GM18517 (cell line): ENCODE results near the gene CD59.
"Not testable (repeated sequence)": the region's sequence is repeated elsewhere in the genome, so short reads cannot be mapped to it uniquely, and the experiment has no call there.

Experiments used
- ATAC-seq: cut with Tn5 transposase; IDR thresholded peaks from one replicate; pipeline ENCODE4 v1.9.1; 2021; ENCODE audit warnings: mild to moderate bottlenecking, moderate library complexity; ENCODE audit not compliant: unreplicated experiment

Gene CD59

DNA sequence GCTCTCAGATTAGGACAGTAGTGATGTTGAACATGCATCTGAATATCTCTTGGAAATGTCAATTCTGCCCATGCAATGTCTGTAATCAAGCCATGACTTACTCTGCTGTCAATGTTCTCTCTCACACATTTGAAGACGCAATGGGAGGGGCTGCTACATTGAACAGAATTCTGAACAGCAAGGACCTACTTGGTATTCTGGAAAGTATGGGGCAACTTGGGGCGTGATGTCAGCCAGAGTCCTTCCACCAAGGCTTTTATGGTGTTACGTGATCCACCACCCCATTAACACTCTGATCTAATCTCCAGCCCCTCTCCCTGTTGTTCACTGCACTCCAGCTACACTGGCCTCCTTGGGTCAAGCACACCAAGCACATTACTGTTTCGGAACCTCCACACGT is 7.1 kb upstream of the CD59 start:
- no peak for ATAC-seq

DNA sequence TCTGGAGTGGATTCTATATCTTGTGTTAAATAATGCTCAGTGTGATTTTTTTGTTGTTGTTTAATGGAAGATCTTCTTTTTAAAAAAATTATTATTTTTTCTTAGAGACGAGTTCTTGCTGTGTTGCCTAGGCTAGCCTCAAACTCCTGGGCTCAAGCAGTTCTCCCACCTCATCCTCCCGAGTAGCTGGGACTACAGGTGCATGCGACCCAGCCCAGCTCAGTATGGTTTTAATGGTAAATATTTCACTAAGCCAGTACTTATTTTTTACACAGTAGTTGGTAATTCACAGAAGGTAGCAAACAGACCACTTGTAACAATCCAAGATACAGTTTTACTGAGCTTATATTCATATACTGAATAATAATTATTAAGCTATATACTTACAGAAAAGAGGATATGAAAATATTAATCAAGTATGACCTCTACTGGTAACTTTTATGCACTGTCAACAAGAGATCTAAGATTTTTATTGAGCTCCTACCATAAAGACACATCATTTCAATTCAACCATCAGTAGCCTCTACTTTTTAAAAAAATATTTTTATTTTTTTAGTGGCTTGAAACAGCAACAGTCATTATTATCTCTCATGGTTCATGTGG is 6.1 kb upstream of the CD59 start:
- ATAC-seq, result no peak

DNA sequence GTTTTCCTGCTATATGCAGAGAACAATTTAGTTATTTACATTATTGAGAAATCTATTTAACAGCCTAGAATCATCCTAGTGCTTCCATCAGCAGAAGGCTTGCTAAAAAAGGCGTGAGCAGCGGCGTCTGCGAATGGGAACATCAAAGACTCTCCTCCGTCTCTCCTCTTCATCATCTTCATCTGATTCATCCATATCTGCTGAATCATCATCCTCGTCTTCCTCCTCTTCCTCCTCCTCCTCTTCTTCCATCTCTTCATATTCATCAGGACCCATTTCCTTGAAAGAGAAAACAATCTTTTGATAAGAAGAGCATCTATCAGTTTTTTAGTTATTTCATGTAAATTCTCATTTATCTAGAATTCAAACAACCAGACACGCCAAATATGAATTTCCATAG is 5.6 kb upstream of the CD59 start:
- ATAC-seq, result no peak

DNA sequence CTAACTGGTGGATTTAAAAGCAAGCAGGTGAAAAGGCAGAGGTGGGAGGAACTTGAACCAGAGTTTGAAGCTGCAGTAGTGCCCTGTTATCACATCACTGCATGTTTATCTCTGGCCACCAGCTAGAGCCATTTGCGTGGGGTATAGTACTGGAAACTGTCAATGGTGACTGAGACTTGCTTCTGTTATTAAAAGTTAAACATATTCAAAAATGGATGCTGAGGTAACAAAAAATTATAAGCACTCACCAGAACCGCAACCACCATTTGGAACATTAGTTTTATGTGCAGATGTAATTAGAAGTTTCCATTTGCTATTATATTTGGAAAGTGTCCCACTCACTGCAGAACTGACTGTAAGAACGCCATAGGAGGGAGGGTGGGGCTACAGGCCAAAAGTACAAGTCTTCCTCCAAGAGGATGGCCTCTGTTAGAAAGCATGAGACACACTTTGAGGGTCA is 1.2 kb upstream of the CD59 start:
- ATAC-seq, result no peak

DNA sequence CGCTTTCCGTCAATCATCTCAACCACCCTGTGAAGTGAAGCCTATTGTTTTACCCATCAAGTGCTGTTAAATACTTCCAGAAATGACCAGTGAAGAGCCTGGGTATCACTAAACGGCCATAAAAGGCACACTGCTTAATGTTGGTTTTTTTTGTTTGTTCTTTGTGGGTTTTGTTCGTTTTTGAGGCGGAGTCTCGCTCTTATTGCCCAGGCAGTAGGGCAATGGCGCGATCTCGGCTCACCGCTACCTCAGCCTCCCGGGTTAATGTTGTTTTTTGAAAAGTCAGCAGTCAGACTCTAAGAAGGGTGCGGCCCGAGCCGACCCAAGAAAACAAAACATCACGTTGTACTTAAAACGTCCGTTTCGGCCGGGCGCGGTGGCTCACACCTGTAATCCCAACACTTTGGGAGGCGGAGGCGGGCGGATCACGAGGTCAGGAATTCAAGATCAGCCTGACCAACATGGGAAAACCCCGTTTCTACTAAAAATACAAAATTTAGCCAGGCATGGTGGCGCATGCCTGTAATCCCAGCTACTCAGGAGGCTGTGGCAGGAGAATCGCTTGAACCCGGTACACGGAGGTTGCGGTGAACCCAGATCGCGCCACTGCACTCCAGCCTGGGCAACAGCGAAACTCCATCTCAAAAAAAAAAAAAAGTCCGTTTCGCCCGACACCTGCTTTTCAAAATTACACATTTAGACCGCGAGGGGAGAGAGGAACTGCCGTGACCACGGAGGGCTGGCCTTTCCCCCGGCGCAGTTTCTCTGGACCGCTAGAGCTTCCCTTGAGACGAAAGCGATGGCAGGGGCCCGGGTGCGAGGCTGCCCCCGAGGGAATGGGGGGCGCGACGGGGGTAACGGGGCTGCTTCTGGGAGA is 714 bp downstream of the CD59 start:
- peak; percentile 54 for ATAC-seq

DNA sequence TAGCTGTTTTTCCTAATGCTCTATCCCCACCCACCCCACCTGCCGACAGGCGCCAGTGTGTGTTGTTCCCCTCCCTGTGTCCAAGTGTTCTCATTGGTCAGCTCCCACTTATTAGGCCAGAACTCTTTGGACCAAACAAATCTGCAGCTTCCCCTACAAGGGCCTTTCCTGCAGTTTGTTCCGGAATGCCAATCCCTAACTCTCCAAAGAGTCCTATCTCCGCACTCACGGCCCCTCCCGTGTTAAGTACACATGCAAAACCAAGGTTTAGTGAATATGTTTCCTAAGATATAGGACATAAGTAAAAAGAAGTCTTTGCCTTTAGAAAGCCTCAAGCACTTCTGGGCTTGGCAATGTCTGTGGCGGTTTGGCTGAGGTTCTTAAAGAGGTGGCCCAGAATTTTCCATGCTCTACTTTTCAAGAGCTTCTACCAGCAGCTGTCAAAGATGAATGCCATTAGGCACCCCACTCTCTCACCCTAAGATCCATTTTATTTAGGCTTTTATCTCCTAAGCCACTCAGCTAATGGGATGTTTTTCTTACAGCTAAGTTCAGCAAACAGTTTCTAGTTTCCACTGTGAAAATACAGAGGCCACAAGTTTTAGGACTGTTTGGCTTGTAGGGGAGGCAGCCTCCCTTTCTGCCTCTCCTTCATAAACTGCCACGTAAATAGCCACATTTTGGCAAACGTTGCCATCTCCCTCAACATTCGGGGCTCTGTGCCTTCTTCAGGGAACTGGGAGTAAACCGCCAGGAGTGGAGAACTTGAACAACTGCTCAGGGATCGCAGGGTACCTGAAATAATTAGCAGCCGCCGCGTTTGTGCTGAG is 1.6 kb downstream of the CD59 start:
- no peak for ATAC-seq

DNA sequence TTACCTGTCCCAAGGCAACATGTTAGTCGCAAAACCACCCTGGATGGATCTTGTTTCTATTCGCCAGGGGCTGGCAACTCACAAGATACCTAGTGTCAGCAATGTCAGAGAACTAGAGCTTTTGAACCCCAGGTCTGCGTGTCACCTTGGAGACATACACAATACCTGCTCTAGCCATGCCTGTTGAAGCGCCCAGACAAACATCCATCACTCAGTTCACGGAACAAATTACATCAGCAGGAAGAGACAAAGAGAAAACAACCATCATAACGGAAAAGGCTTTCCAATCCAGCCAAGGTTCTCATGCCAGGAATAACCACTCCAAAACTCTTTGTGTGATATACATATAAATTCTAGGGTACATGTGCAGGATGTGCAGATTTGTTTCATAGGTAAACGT is 2.2 kb downstream of the CD59 start:
- no peak for ATAC-seq

DNA sequence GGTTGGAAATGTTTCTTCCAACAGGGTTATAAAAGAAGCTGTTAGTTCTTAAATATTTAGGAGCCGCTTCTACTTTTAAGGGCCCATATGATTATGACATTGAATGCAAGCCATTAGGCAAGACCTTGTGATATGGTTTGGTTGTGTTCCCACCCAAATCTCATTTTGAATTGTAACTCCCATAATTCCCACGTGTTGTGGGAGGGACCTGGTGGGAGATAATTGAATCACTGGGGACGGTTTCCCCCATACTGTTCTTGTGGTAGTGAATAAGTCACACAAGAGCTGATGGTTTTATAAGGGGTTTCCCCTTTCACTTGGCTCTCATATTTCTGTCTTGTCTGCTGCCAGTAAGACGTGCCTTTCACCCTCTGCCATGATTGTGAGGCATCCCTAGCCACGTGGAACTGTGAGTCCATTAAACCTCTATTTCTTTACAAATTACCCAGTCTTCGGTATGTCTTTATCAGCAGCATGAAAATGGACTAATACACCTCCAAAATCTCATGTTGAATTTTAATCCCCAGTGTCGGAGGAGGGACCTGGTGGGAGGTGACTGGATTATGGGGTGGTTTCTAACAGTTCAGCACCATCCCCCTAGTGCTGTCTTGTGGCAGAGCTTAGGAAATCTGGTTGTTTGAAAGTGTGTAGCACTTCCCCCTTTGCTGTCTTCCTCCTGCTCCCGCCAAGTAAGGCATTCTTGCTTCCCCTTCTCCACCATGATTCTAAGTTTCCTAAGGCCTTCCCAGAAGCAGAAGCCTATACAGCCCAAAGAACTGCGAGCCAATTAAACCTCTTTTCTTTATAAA is 4.3 kb downstream of the CD59 start:
- ATAC-seq, result no peak

DNA sequence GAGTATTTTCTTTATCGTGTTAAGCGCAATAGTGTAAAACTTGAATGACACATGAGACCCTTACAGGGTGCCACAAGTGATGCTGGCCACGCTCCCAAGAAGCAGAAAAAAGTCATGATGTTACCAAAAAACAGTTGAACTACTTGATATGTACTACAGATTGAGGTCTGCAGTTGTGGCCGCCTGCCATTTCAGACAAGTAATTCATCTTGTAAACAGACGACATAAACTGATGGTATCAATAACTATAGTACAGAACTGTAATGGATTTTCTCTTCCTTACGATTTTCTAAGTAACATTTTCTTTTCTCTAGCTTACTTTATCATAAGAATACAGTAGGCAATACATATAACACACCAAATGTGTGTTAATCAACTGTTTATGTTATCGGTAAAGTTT is 5.5 kb downstream of the CD59 start:
- ATAC-seq, result no peak

DNA sequence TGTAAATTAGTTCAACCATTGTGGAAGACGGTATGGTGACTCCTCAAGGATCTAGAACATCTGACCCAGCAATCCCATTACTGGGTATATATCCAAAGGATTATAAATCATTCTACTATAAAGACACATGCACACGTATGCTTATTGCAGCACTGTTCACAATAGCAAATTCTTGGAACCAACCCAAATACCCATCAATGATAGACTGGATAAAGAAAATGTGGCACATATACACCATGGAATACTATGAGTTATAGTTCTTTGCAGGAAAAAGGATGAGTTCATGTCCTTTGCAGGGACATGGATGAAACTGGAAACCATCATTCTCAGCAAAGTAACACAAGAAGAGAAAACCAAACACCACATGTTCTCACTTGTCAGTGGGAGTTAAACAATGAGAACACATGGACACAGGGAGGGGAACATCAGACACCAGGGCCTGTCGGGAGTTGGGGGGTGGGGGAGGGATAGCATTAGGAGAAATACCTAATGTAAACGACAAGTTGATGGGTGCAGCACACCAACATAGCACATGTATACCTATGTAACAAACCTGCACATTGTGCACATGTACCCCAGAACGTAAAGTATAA is 7.1 kb downstream of the CD59 start:
- ATAC-seq, result not testable (repeated sequence)

DNA sequence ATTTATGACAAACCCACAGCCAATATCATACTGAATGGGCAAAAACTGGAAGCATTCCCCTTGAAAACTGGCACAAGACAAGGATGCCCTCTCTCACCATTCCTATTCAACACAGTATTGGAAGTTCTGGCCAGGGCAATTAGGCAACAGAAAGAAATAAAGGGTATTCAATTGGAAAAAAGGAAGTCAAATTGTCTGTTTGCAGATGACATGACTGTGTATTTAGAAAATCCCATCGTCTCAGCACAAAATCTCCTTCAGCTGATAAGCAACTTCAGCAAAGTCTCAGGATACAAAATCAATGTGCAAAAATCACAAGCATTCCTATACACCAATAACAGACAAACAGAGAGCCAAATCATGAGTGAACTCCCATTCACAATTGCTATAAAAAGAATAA is 8.7 kb downstream of the CD59 start:
- not testable (repeated sequence) for ATAC-seq

DNA sequence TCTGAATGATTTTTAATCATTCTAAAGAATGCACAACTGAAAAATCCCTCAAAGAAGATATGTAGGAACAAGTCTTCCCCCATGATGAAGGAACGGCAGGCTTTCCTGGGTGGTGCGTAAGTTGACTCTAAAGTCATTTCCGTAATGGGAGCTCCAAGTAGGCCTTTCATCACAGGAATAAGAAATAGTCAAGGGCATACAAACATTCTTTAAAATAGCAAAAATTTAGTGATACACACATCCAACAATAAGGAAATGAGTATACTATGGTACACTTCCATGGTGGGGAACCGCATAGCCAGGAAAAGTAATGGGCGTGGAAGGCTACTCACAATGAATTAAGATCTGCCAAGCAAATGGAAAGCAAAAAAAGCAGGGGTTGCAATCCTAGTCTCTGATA is 10.7 kb downstream of the CD59 start:
- no peak for ATAC-seq

DNA sequence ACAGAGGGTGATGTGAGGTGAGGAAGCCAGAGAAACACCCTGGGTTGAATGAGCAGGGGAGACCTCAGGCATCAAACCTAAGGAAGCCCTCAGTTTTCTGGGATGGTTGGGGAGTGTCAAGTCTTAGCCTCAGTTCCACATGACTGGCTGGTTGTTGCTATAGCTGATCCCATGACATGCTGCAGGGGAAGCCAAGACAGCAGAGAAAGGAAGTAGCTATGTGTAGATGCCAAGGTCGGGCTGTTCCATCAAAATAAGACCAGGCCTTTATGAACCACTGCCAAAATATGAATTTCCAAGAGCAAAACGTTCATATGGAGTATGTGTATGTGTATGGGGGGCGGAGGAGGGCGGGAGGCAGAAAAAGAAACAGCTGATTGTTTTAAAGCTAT is 11.6 kb downstream of the CD59 start:
- no peak for ATAC-seq

DNA sequence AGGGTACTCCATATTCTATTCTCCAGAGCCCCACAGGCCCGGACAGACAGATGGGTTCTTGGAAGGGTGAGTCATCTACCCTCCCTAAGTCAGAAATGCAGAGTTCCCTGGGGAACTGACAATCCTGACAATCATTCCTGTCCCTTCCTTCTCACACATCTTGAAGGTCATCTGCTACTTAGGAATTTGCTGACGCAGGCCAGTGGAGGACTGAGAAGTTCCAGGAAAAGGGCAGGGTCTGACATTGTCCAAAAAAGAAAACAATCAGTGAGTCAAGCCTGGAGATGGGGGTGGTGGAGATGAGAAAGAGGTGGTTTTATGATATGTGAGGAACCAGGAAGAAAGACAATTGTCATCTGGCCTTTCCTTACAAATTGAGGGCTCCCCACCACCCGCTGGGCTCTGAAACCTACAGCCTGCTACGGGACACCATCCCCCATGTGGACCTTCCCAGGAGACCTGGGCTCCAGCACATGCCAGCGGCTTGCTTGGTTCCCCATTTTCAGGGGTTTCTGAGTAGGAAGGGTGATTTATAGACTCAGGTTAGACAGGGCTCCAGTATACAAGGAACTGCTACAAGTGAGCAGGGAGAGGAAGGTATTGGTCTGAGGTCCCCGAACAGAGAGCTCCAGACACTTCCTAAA is 12.9 kb downstream of the CD59 start:
- ATAC-seq, result no peak

DNA sequence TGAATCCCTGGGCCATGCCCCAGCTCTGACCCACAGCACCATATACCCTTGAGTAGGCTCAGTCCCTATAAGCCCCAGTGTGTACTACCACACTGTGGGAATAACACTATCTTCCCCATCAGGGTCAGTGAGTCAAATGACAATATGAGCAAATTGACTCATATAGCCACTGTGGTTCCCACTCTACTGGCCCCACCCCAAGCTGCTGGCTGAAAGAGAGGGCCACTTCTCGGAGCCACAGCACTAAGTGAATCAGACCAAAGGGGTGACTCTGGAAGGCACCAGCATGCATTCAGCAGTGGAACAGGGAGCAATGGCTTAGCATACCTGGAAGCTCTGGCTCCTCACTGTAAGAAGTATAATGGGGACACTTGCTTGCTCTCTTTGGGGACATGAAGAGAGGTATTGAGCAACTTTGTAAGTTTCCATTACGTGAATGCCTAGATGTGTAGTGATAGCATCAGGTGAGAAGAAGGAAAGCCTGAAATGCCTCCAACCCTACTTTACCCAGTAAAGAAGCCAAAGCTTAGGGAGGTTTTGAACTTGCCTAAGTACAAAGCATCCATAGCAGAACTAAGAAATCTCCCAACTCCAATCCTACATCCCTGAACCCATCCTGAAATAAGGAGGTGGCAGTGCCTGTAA is 13.5 kb downstream of the CD59 start:
- no peak for ATAC-seq

DNA sequence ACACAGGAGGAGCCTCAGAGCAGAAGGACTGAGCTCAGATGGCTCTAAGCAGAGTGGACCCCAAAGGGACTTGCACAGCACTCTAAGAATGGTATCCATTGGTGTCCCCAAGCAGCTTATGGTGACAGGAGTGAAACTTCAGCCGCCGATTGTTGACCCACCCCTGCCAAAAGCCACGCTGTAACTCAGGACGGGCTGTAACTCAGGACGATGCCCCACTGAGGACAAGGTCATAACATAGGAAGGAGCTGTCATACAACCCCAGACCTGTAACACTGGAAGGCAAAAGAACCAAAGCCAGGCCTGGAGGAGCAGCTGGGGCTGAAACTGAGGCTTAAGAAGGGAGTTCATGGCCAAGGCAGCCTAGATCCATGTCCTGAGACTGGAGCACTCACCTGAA is 14.2 kb downstream of the CD59 start:
- ATAC-seq, result no peak

DNA sequence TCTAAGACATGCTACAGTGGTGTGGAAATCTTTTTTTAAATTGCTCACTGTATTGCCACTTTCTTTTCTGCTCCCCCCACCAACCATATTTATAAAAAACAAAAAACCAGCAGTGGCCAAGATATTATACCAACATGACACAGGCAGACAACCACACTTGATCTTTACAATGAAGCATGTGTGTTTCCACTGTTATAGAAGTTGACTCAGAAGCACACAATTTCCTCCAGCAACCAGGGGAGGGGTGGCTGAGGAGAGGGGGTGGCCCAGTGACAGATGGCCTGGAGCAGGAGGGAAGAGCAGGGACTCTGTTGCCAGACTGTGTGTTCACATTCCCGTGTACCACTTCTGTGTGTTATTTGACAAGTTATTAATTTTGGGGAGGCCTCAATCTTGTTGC is 14.8 kb downstream of the CD59 start:
- no peak for ATAC-seq

DNA sequence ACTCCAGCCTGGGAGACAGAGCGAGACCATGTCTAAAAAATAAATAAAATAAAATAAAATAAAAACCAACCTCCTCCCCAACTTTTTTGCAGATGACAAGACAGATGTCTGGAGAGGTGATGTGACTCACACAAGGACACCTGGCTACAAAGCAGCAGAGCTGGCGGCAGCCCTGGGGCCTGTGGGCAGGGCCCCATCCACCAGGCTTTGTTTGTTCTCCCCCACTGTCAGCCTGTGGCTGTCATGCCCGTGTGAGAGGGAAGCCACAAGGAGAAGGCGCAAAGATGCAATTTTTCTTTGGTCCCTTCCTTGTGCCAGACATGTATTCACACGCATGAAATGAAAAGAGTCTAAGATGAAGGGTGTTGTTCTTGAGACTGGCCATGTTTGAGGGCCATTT is 16.6 kb downstream of the CD59 start:
- no peak for ATAC-seq

DNA sequence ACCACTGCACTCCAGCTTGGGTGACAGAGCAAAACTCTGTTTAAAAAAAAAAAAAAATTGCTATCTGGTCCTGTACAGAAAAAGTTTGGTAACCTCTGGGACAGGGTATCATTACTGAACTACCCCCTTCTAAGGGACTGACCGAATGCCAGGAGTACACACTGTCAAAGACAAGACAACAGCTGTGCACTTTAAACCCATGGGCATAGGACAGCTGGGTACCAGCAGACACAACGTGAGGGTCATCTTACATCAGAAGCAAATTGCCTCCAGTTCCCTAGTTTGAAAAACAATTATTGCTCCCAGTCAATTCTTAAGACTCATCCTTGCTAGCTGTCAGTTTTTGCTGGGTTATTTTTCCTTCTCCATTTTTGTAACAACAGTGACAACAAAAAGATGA is 17.8 kb downstream of the CD59 start:
- no peak for ATAC-seq

DNA sequence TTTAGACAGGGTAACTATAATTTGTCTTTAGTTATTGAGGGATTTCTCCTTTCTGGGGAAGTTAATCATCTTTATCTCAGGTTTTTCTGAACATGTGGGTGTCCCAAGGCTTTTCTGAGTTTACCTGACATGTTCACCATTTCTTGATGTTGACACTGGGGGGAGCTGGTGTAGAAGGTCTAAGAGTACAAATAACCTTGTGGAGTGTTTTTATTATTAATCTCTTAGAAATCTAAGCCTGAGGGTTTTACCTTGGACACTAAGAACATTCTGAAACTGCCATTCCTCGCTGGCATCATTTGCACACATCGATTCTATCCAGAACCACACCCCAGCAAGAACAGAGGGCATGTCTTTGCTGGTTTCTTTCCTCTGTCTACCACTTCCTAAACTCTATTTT is 20.0 kb downstream of the CD59 start:
- no peak for ATAC-seq
